Thoracic aorta (tissue), 2 donors: ENCODE data around the gene POLK. TPM values are rescaled to one million over a fixed set of nuclear protein-coding genes. Genes with fewer than 3 reads are reported as not detected.

Experiments used
- ATAC-seq: fragments of 150-250 bp; one replicate; pipeline ENCODE4 v1.8.0; 2017; ENCODE audit warnings: low read depth; ENCODE audit not compliant: insufficient number of reproducible peaks, low FRiP score
- DNase-seq: peaks from one replicate; pipeline ENCODE4 v3.0.0-alpha.2; 2020; ENCODE audit warnings: low spot score
- H3K27ac ChIP-seq, 2 donors: fragments of 200-600 bp; sonication (generic); 1 replicate in 1 of 2; 2 replicates in 1 of 2; pipeline ENCODE4 v1.5.1; 2016; ENCODE audit warnings: mild to moderate bottlenecking in 2 of 2, moderate library complexity in 2 of 2
- H3K27me3 ChIP-seq: fragments of 200-600 bp; sonication (generic); replicated peaks from 2 replicates; pipeline ENCODE4 v1.6.0; 2016; ENCODE audit warnings: mild to moderate bottlenecking; ENCODE audit not compliant: insufficient read depth
- H3K36me3 ChIP-seq: fragments of 200-600 bp; sonication (generic); one replicate; pipeline ENCODE4 v1.5.1; 2016
- H3K4me1 ChIP-seq, 2 donors: fragments of 200-600 bp; sonication (generic); 1 replicate in 1 of 2; 2 replicates in 1 of 2; pipeline versions ENCODE4 v1.5.1 to v1.6.0; 2016; ENCODE audit warnings: low read depth in 2 of 2, mild to moderate bottlenecking in 1 of 2; ENCODE audit not compliant: control insufficient read depth in 1 of 2
- H3K4me3 ChIP-seq: fragments of 200-600 bp; sonication (generic); 2 replicates; pipeline ENCODE4 v1.5.1; 2016; ENCODE audit warnings: mild to moderate bottlenecking
- H3K9me3 ChIP-seq: fragments of 200-600 bp; sonication (generic); 2 replicates; pipeline ENCODE4 v1.5.1; 2016
- total RNA-seq, 2 donors: library from RNA; depleted of rRNA; stranded (reverse); fragments of >200 nt; gene quantifications; one replicate each; pipeline versions ENCODE4 v1.1.0 to v1.2.3, GENCODE V29; 2016
- TF ChIP-seq, protein P1 (sequence below): fragments of 200-600 bp; sonication (generic); IDR thresholded peaks from one replicate; pipeline ENCODE4 v1.5.1; 2019; ENCODE audit warnings: antibody characterized with exemption

POLK gene
- total RNA-seq, 2 donors from 2014 or later, result 48.2 to 51.4 TPM

GRCh38 chr5:75626959-75627358, 115.3 kb downstream of the POLK start:
- ATAC-seq (no peak), DNase-seq (no peak)
- TF ChIP-seq, protein P1, sequence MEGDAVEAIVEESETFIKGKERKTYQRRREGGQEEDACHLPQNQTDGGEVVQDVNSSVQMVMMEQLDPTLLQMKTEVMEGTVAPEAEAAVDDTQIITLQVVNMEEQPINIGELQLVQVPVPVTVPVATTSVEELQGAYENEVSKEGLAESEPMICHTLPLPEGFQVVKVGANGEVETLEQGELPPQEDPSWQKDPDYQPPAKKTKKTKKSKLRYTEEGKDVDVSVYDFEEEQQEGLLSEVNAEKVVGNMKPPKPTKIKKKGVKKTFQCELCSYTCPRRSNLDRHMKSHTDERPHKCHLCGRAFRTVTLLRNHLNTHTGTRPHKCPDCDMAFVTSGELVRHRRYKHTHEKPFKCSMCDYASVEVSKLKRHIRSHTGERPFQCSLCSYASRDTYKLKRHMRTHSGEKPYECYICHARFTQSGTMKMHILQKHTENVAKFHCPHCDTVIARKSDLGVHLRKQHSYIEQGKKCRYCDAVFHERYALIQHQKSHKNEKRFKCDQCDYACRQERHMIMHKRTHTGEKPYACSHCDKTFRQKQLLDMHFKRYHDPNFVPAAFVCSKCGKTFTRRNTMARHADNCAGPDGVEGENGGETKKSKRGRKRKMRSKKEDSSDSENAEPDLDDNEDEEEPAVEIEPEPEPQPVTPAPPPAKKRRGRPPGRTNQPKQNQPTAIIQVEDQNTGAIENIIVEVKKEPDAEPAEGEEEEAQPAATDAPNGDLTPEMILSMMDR, result no peak
- Histone ChIP-seq H3K4me1 (no peaks in the 10 kb centered on the region), H3K9me3 (no peaks in the 10 kb centered on the region), H3K4me3 (no peak overlapping the region), H3K27ac (no peak overlapping the region), H3K27me3 (no peaks in the 10 kb centered on the region), H3K36me3 (no peaks in the 10 kb centered on the region)

DNA sequence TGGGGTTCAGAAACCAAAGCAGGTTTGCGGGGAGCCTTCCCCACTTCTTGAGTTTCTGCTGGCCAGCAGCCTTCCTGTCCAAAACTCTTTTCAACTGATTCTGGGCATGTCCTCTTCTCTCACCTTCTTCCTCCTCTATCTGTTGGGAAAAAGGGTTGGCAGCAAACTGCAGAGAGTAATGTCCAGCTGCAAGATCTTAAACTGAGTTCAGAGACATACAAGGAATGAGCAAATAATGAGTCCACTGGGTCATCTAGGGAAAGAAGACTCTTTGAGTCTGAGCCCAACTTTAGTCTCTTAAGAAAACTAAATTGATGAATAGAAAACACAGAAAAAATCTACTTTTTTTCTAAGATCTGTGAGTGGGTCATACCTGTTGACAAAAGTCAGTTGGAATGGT, 116.1 kb downstream of the POLK start:
- no peaks in the 10 kb centered on the region for H3K4me1 ChIP-seq
- TF ChIP-seq, protein P1, result no peak
- no peak overlapping the region for H3K27ac ChIP-seq
- ATAC-seq, result no peak
- H3K36me3 ChIP-seq, result no peaks in the 10 kb centered on the region
- H3K4me3 ChIP-seq, result no peak overlapping the region
- H3K27me3 ChIP-seq, result no peaks in the 10 kb centered on the region
- no peak for DNase-seq
- no peaks in the 10 kb centered on the region for H3K9me3 ChIP-seq

DNA sequence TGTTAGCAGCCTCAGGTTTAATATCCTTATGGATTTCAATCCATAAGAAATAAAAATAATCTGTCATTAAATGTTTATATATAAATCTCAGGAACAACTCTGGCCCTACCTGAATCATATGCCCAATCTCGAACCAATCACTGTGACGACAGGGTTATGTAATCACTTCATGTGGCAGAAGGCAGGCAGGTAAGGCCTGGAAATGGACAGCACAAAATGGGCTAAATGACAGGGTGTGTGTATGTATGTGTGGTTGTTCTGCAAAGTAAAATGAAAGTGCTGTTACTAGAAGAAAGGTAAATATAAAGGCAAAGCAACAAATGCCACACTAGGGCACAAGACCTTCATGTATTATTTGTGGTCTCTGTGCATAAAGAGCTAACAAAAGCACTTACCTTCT, 119.2 kb downstream of the POLK start:
- no peaks in the 10 kb centered on the region for H3K36me3 ChIP-seq
- no peaks in the 10 kb centered on the region for H3K27me3 ChIP-seq
- H3K27ac ChIP-seq, result no peak overlapping the region
- TF ChIP-seq, protein P1, result no peak
- no peaks in the 10 kb centered on the region for H3K4me1 ChIP-seq
- no peak overlapping the region for H3K4me3 ChIP-seq
- no peaks in the 10 kb centered on the region for H3K9me3 ChIP-seq
- ATAC-seq (no peak), DNase-seq (no peak)

- ATAC-seq, result no peak
- H3K36me3 ChIP-seq, result no peaks in the 10 kb centered on the region
- no peaks in the 10 kb centered on the region for H3K27me3 ChIP-seq
- TF ChIP-seq, protein P1, result no peak
- no peak overlapping the region for H3K4me3 ChIP-seq
- no peak overlapping the region for H3K27ac ChIP-seq
- no peak for DNase-seq
- H3K4me1 ChIP-seq, result no peaks in the 10 kb centered on the region
- no peaks in the 10 kb centered on the region for H3K9me3 ChIP-seq
Observed at GRCh38 chr5:75632321-75632720, 120.6 kb downstream of the POLK start.

GRCh38 chr5:75637949-75638348, 126.3 kb downstream of the POLK start:
- TF ChIP-seq, protein P1, result no peak
- Histone ChIP-seq H3K27ac (no peak overlapping the region), H3K36me3 (no peaks in the 10 kb centered on the region), H3K9me3 (no peaks in the 10 kb centered on the region), H3K4me1 (no peaks in the 10 kb centered on the region), H3K4me3 (no peak overlapping the region), H3K27me3 (no peaks in the 10 kb centered on the region)
- no peak for ATAC-seq
- no peak for DNase-seq
